Bronchial epithelial cell (primary cell): ENCODE data around the gene DGKG. TPM values are rescaled to one million over a fixed set of nuclear protein-coding genes. Genes with fewer than 3 reads are reported as not detected.
A peak's percentile ranks its signal among the peaks of the same experiment; 100 is the strongest.

ENCODE experiments used
- DNase-seq: peaks from one replicate; pipeline ENCODE4 v3.0.0-alpha.2; 2010; ENCODE audit warnings: low read depth
- FAIRE-seq: peaks from 2 replicates; lab custom pipeline; 2011; peaks lifted over from hg19 to GRCh38; lab: Jason Lieb, UNC
- H3K27me3 ChIP-seq: 2 replicates; pipeline ENCODE4 v1.5.1; 2011; ENCODE audit warnings: low read length; ENCODE audit not compliant: control insufficient read depth, insufficient read depth
- H3K36me3 ChIP-seq: 2 replicates; pipeline ENCODE4 v1.5.1; 2011; ENCODE audit warnings: low read length; ENCODE audit not compliant: control insufficient read depth, insufficient read depth
- H3K4me3 ChIP-seq: 2 replicates; pipeline ENCODE4 v1.5.1; 2011; ENCODE audit warnings: mild to moderate bottlenecking, low read depth, low read length, control low read depth
- total RNA-seq: library from RNA; depleted of rRNA; stranded (reverse); fragments of >200 nt; gene quantifications from 2 replicates; pipeline ENCODE4 v1.2.1, GENCODE V29; 2014
- TF ChIP-seq, protein P1 (sequence below): IDR thresholded peaks from 2 replicates; pipeline ENCODE4 v1.5.1; 2011; ENCODE audit warnings: mild to moderate bottlenecking, moderate library complexity, low read length, control low read depth, inconsistent platforms; ENCODE audit not compliant: insufficient read depth, severe bottlenecking

The DGKG gene
- total RNA-seq, 1 donor from 2014 or later: not detected

DNA sequence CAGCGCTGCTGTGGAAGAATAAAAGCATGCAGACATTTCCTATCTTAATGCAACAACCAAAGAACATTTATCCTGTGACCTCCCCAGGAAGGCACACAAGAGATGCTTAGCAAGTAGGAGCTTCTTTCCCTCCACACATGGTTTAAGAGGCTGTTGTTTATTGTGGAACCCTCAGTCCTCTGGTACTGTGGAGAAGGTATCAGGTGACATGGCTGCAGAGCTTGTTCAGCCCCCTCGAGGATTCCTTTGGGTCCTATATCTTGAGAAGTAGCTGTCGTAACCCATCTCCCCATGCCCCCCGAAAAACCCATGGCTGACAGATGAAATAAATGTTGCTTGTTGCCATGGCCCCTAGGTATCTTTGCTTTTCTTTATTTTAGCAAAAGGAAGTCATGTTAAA lies 232.8 kb downstream of the DGKG start:
- H3K4me3 ChIP-seq: no peak overlapping the region
- H3K27me3 ChIP-seq: no peaks in the 10 kb centered on the region
- TF ChIP-seq, protein P1, sequence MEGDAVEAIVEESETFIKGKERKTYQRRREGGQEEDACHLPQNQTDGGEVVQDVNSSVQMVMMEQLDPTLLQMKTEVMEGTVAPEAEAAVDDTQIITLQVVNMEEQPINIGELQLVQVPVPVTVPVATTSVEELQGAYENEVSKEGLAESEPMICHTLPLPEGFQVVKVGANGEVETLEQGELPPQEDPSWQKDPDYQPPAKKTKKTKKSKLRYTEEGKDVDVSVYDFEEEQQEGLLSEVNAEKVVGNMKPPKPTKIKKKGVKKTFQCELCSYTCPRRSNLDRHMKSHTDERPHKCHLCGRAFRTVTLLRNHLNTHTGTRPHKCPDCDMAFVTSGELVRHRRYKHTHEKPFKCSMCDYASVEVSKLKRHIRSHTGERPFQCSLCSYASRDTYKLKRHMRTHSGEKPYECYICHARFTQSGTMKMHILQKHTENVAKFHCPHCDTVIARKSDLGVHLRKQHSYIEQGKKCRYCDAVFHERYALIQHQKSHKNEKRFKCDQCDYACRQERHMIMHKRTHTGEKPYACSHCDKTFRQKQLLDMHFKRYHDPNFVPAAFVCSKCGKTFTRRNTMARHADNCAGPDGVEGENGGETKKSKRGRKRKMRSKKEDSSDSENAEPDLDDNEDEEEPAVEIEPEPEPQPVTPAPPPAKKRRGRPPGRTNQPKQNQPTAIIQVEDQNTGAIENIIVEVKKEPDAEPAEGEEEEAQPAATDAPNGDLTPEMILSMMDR: no peak
- FAIRE-seq (no peak), DNase-seq (no peak)
- H3K36me3 ChIP-seq: no peaks in the 10 kb centered on the region

DNA sequence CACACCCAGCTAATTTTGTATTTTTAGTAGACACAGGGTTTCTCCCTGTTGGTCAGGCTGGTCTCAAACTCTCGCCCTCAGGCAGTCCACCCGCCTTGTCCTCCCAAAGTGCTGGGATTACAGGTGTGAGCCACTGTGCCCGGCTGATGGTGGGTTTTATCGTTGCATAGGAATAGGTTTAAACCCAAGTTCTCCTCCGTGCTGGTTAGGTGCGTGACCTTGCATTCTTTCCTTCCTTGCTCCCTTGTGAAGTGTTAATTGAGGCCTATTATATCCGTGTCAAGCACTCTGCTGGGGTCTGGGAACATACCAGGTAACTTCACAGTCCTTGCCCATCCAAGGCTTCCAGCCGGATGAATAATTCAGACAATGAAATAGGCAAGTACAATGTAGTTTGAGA lies 233.9 kb downstream of the DGKG start:
- TF ChIP-seq, protein P1: no peak
- Histone ChIP-seq H3K36me3 (no peaks in the 10 kb centered on the region), H3K27me3 (no peaks in the 10 kb centered on the region), H3K4me3 (no peak overlapping the region)
- FAIRE-seq (no peak), DNase-seq (no peak)

DNA sequence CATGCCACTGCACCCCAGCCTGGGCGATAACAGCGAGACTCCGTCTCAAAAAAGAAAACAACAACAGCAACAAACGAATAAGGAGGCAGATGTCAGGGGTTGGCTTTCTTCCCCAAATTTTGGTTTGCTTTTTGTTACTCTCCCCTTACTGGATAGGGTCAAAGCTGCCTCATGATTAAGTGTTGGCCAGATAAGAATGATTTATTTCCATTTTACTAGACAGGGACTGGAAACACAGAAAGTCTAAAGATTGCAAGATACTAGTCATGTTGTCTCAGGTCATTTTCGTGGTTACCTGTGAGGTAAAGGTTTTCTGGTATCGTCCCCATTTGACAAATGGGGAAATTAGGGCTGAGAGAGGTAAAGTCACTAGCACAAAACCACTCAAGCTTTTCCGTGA lies 234.6 kb downstream of the DGKG start:
- H3K4me3 ChIP-seq: no peak overlapping the region
- TF ChIP-seq, protein P1: no peak
- no peaks in the 10 kb centered on the region for H3K27me3 ChIP-seq
- DNase-seq (no peak), FAIRE-seq (no peak)
- no peaks in the 10 kb centered on the region for H3K36me3 ChIP-seq

DNA sequence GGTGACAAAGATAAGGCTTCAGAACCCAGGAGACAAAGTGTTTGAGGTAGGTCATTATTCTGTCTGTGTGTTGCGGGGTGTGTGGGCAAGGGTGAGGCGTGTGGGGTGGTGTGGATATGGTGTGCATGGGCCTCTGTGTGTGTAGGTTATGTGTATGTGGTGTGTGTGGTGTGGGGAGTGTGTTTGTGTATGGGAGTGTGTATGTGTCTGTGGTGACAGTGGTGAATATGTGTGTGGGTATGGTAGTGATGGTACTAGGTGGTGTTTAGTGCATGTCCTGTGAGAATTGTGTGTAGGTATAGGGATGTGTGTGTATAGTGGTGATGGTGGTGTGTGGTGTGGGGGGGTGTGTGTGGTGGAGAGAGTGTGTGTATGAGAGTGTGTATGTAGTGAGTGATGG lies 236.9 kb downstream of the DGKG start:
- TF ChIP-seq, protein P1: no peak
- no peak for DNase-seq
- no peak for FAIRE-seq
- no peaks in the 10 kb centered on the region for H3K27me3 ChIP-seq
- H3K36me3 ChIP-seq: no peaks in the 10 kb centered on the region
- H3K4me3 ChIP-seq: no peak overlapping the region

DNA sequence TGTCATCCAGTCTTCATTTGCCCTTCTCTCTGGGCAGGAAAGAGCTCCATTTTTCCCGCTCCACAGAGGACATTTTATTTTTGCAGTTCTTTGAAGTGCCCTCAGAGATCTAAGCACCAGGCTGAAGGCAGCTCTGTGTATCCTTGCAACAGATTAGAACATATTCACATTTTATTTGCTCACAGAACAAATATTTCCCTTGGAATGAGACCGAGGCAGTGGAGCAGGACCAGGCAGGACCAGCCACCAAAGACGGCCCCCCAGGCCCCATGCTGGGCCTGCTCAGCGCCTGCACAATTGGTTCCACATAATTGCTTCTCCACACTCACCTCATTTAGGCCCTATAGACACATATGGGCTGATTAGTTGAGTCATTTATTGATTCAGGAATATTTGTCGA lies 237.4 kb downstream of the DGKG start:
- H3K4me3 ChIP-seq: no peak overlapping the region
- FAIRE-seq: no peak
- DNase-seq: peak; percentile 51
- TF ChIP-seq, protein P1: no peak
- no peaks in the 10 kb centered on the region for H3K27me3 ChIP-seq
- no peaks in the 10 kb centered on the region for H3K36me3 ChIP-seq

DNA sequence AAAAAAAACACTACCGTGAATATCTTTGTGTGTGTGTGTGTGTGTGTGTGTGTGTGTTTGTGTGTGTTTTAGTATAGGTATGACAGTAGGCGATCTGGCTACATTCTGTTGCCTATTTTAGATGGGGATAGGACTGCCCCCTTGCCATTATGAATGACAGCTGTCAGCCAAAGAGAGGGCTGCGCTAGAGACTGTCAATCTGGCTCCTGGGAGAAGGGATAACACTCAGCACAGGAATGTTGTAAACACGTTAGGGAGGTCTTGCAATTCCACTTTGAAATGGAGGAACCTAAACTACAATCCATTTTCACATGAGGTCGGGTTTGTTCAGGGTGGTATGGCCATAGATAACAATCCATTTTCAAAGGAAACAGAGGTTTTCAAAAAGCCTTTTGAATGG lies 239.0 kb downstream of the DGKG start:
- FAIRE-seq: no peak
- DNase-seq: no peak
- TF ChIP-seq, protein P1: no peak

More for the DNA sequence above, 239.0 kb downstream of the DGKG start:
- Histone ChIP-seq H3K36me3 (no peaks in the 10 kb centered on the region), H3K4me3 (no peak overlapping the region), H3K27me3 (no peaks in the 10 kb centered on the region)
